ENCODE results near the gene ZNF319. TPM values are rescaled to one million over a fixed set of nuclear protein-coding genes. Genes with fewer than 3 reads are reported as not detected.

Gene ZNF319
- total and polyA plus RNA-seq, 10 of the 15 experiments (the other 5 are each of a cell fraction or from before 2014, with no cell fraction given): 0.29 to 7.4 (median 1.7) TPM

DNA sequence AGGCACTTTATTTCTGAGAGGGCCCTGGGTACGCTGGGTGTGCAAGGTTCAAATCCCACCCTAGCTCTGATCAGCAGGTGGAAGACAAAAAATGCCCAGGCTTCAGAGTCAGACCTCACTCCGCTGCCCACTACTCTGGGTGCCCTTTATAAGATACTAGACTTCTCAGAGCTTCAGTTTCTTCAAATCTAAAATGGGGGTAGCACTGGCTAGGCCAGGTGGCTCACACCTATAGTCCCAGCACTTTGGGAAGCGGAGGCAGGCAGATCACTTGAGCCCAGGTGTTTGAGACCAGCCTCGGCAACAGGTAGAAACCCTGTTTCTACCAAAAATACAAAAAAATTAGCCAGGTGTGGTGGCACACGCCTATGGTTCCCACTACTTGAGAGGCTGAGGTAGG, 2.5 kb upstream of the ZNF319 start (continued):
- TF ChIP-seq E2F8 (IDR thresholded peaks at IDR 0.05; ENCODE audit: low read depth, partially characterized antibody) (no peak), EZH2 (IDR thresholded peaks at IDR 0.05; ENCODE audit: borderline replicate concordance, control insufficient read depth, low read depth, low read length) (no peak), ZBTB33 (IDR thresholded peaks at IDR 0.05) (no peak), KLF5 (IDR thresholded peaks at IDR 0.05; ENCODE audit: partially characterized antibody) (no peak), POLR2AphosphoS2 (IDR thresholded peaks at IDR 0.05; ENCODE audit: low read depth, low read length) (no peak), SP1 (IDR thresholded peaks at IDR 0.05; ENCODE audit: low read depth, low read length) (no peak), ZNF217 (IDR thresholded peaks at IDR 0.05) (no peak)
- TF ChIP-seq, protein P1, sequence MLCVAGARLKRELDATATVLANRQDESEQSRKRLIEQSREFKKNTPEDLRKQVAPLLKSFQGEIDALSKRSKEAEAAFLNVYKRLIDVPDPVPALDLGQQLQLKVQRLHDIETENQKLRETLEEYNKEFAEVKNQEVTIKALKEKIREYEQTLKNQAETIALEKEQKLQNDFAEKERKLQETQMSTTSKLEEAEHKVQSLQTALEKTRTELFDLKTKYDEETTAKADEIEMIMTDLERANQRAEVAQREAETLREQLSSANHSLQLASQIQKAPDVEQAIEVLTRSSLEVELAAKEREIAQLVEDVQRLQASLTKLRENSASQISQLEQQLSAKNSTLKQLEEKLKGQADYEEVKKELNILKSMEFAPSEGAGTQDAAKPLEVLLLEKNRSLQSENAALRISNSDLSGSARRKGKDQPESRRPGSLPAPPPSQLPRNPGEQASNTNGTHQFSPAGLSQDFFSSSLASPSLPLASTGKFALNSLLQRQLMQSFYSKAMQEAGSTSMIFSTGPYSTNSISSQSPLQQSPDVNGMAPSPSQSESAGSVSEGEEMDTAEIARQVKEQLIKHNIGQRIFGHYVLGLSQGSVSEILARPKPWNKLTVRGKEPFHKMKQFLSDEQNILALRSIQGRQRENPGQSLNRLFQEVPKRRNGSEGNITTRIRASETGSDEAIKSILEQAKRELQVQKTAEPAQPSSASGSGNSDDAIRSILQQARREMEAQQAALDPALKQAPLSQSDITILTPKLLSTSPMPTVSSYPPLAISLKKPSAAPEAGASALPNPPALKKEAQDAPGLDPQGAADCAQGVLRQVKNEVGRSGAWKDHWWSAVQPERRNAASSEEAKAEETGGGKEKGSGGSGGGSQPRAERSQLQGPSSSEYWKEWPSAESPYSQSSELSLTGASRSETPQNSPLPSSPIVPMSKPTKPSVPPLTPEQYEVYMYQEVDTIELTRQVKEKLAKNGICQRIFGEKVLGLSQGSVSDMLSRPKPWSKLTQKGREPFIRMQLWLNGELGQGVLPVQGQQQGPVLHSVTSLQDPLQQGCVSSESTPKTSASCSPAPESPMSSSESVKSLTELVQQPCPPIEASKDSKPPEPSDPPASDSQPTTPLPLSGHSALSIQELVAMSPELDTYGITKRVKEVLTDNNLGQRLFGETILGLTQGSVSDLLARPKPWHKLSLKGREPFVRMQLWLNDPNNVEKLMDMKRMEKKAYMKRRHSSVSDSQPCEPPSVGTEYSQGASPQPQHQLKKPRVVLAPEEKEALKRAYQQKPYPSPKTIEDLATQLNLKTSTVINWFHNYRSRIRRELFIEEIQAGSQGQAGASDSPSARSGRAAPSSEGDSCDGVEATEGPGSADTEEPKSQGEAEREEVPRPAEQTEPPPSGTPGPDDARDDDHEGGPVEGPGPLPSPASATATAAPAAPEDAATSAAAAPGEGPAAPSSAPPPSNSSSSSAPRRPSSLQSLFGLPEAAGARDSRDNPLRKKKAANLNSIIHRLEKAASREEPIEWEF (IDR thresholded peaks at IDR 0.05; ENCODE audit: insufficient replicate concordance, low read depth, low read length): no peak

All from GM12878 (cell line).